ENCODE measurements around the gene PPP1R12B.
"Not testable (repeated sequence)": the region's sequence is repeated elsewhere in the genome, so short reads cannot be mapped to it uniquely, and the experiment has no call there.

Gene PPP1R12B

GRCh38 chr1:202612036-202612435 is 263.5 kb downstream of the PPP1R12B start:
- H3K9ac ChIP-seq (ENCODE audit: low read depth, low read length, poor library complexity); H3K4me3 ChIP-seq (ENCODE audit: low read length in 2 of 2); DNase-seq (ENCODE audit: low spot score); H3K4ac ChIP-seq (ENCODE audit: low read length); H3K23ac ChIP-seq (ENCODE audit: low read depth, low read length, poor library complexity); H2BK5ac ChIP-seq (ENCODE audit: low read length); H4K8ac ChIP-seq (ENCODE audit: low read depth, low read length); H2AFZ ChIP-seq (ENCODE audit: low read length); H3K9me3 ChIP-seq (replicated peaks in 1 of 2; ENCODE audit: control insufficient read depth in 2 of 2, insufficient read depth in 1 of 2, low read depth in 1 of 2, low read length in 2 of 2); H2AK5ac ChIP-seq (ENCODE audit: low read depth, low read length); H3K27me3 ChIP-seq (ENCODE audit: control insufficient read depth in 3 of 3, insufficient read depth in 3 of 3, low read depth in 1 of 3, low read length in 3 of 3); H3K4me2 ChIP-seq (ENCODE audit: insufficient read depth, low read length, poor library complexity, severe bottlenecking); H3K36me3 ChIP-seq (replicated peaks in 1 of 2; ENCODE audit: control insufficient read depth in 2 of 2, insufficient read depth in 2 of 2, low read length in 2 of 2); H3K4me1 ChIP-seq (ENCODE audit: control insufficient read depth in 2 of 2, insufficient read depth in 1 of 2, low read depth in 1 of 2, low read length in 2 of 2); H3K14ac ChIP-seq (ENCODE audit: low read length); H2BK12ac ChIP-seq (ENCODE audit: low read length); H2BK15ac ChIP-seq (ENCODE audit: low read length); H2BK120ac ChIP-seq (ENCODE audit: low read depth, low read length); H4K91ac ChIP-seq (ENCODE audit: low read depth, low read length, poor library complexity); H3K79me1 ChIP-seq (ENCODE audit: low read depth, low read length); H3K18ac ChIP-seq (ENCODE audit: low read length); H3K27ac ChIP-seq (replicated peaks; ENCODE audit: low read length): not testable (repeated sequence)
- no CpG with 5 or more reads among the region's 3 CpGs for WGBS, 2 donors (ENCODE audit: extremely low coverage in 2 of 2, insufficient read length in 2 of 2, insufficient replicate concordance in 1 of 2)

GRCh38 chr1:202613571-202613970 is 265.1 kb downstream of the PPP1R12B start:
- Histone ChIP-seq H2AFZ (ENCODE audit: low read length) (no peak overlapping the region), H3K9ac (ENCODE audit: low read depth, low read length, poor library complexity) (no peak overlapping the region), H3K18ac (ENCODE audit: low read length) (peak overlapping the region; percentile 19), H3K36me3 (replicated peaks in 1 of 2; ENCODE audit: control insufficient read depth in 2 of 2, insufficient read depth in 2 of 2, low read length in 2 of 2) (no peaks in the 10 kb centered on the region), H4K8ac (ENCODE audit: low read depth, low read length) (no peak overlapping the region), H3K4ac (ENCODE audit: low read length) (no peak overlapping the region), H4K91ac (ENCODE audit: low read depth, low read length, poor library complexity) (no peak overlapping the region), H2BK15ac (ENCODE audit: low read length) (no peak overlapping the region), H3K27me3 (ENCODE audit: control insufficient read depth in 3 of 3, insufficient read depth in 3 of 3, low read depth in 1 of 3, low read length in 3 of 3) (no peaks in the 10 kb centered on the region), H3K9me3 (replicated peaks in 1 of 2; ENCODE audit: control insufficient read depth in 2 of 2, insufficient read depth in 1 of 2, low read depth in 1 of 2, low read length in 2 of 2) (no peaks in the 10 kb centered on the region), H3K23ac (ENCODE audit: low read depth, low read length, poor library complexity) (no peak overlapping the region), H2BK120ac (ENCODE audit: low read depth, low read length) (no peak overlapping the region), H3K4me1 (ENCODE audit: control insufficient read depth in 2 of 2, insufficient read depth in 1 of 2, low read depth in 1 of 2, low read length in 2 of 2) (peaks cover 1 to 5% of the 10 kb centered on the region in 2 donors), H3K14ac (ENCODE audit: low read length) (no peak overlapping the region), H2BK12ac (ENCODE audit: low read length) (no peak overlapping the region), H2BK5ac (ENCODE audit: low read length) (no peak overlapping the region), H2AK5ac (ENCODE audit: low read depth, low read length) (no peak overlapping the region), H3K79me1 (ENCODE audit: low read depth, low read length) (no peaks in the 10 kb centered on the region), H3K4me3 (ENCODE audit: low read length in 2 of 2) (no peak overlapping the region), H3K4me2 (ENCODE audit: insufficient read depth, low read length, poor library complexity, severe bottlenecking) (no peak overlapping the region), H3K27ac (replicated peaks; ENCODE audit: low read length) (no peak overlapping the region)
- no CpG with 5 or more reads among the region's 4 CpGs for WGBS, 2 donors (ENCODE audit: extremely low coverage in 2 of 2, insufficient read length in 2 of 2, insufficient replicate concordance in 1 of 2)
- DNase-seq (ENCODE audit: low spot score) = no peak

DNA sequence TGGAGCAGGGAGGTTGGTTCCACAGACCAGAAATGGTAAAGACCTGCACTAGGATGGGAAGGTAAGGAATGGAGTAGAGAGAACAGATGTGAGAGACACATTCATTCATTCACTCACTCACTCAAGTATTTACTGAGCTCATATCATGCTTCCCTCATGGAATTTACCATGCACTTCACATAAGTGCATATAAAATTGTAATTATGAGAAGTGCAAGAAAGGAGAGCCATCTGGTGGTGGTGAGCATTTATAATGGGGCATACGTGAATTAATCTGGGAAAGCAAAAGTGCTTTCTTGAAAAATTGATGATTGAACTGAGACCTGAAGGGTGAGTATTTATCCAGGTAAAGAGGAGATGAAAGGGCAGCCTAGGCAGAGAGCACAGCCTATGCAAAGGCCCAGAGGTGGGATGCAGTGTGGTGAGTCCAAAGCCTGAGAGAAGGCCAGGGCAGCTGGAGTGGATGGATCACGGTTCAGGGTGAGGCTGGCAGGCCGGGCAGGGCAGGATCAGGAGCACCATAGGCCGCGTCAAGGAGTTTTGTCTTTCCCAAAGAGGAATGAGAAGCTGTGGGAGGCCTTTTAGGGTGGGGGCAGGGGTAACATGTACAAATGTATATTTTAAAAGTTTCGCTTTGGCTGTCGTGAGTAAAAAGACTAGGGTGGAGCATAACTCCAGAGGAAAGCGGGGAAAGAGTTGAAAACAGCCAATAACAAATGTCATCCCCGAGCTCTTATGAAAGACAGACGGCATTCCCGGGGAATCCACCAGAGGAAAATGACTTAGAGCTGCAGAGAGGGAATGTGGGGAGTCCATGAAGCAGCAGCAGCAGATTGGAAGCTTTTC is 266.1 kb downstream of the PPP1R12B start:
- not testable (repeated sequence) for H3K27ac ChIP-seq (replicated peaks; ENCODE audit: low read length); H2AK5ac ChIP-seq (ENCODE audit: low read depth, low read length); H2BK120ac ChIP-seq (ENCODE audit: low read depth, low read length)

GRCh38 chr1:202615208-202615500 is 266.7 kb downstream of the PPP1R12B start:
- not testable (repeated sequence) for H2AFZ ChIP-seq (ENCODE audit: low read length); DNase-seq (ENCODE audit: low spot score); H3K18ac ChIP-seq (ENCODE audit: low read length); H3K36me3 ChIP-seq (replicated peaks in 1 of 2; ENCODE audit: control insufficient read depth in 2 of 2, insufficient read depth in 2 of 2, low read length in 2 of 2); H4K91ac ChIP-seq (ENCODE audit: low read depth, low read length, poor library complexity); H3K9me3 ChIP-seq (replicated peaks in 1 of 2; ENCODE audit: control insufficient read depth in 2 of 2, insufficient read depth in 1 of 2, low read depth in 1 of 2, low read length in 2 of 2); H3K27ac ChIP-seq (replicated peaks; ENCODE audit: low read length); H2BK15ac ChIP-seq (ENCODE audit: low read length); H3K4me1 ChIP-seq (ENCODE audit: control insufficient read depth in 2 of 2, insufficient read depth in 1 of 2, low read depth in 1 of 2, low read length in 2 of 2); H2BK5ac ChIP-seq (ENCODE audit: low read length); H2BK120ac ChIP-seq (ENCODE audit: low read depth, low read length); H3K79me1 ChIP-seq (ENCODE audit: low read depth, low read length); H3K23ac ChIP-seq (ENCODE audit: low read depth, low read length, poor library complexity); H4K8ac ChIP-seq (ENCODE audit: low read depth, low read length); H2BK12ac ChIP-seq (ENCODE audit: low read length); H3K27me3 ChIP-seq (ENCODE audit: control insufficient read depth in 3 of 3, insufficient read depth in 3 of 3, low read depth in 1 of 3, low read length in 3 of 3); H2AK5ac ChIP-seq (ENCODE audit: low read depth, low read length); H3K4me2 ChIP-seq (ENCODE audit: insufficient read depth, low read length, poor library complexity, severe bottlenecking); H3K14ac ChIP-seq (ENCODE audit: low read length); H3K9ac ChIP-seq (ENCODE audit: low read depth, low read length, poor library complexity); H3K4me3 ChIP-seq (ENCODE audit: low read length in 2 of 2); H3K4ac ChIP-seq (ENCODE audit: low read length)
- WGBS, 2 donors (ENCODE audit: extremely low coverage in 2 of 2, insufficient read length in 2 of 2, insufficient replicate concordance in 1 of 2) = no CpG with 5 or more reads among the region's 1 CpG

More for the DNA sequence above, 266.1 kb downstream of the PPP1R12B start:
- not testable (repeated sequence) for H4K91ac ChIP-seq (ENCODE audit: low read depth, low read length, poor library complexity); DNase-seq (ENCODE audit: low spot score); H3K27me3 ChIP-seq (ENCODE audit: control insufficient read depth in 3 of 3, insufficient read depth in 3 of 3, low read depth in 1 of 3, low read length in 3 of 3); H3K23ac ChIP-seq (ENCODE audit: low read depth, low read length, poor library complexity); H2BK12ac ChIP-seq (ENCODE audit: low read length); H3K79me1 ChIP-seq (ENCODE audit: low read depth, low read length); H2BK15ac ChIP-seq (ENCODE audit: low read length); H3K36me3 ChIP-seq (replicated peaks in 1 of 2; ENCODE audit: control insufficient read depth in 2 of 2, insufficient read depth in 2 of 2, low read length in 2 of 2); H3K4me3 ChIP-seq (ENCODE audit: low read length in 2 of 2); H3K4me1 ChIP-seq (ENCODE audit: control insufficient read depth in 2 of 2, insufficient read depth in 1 of 2, low read depth in 1 of 2, low read length in 2 of 2); H3K4me2 ChIP-seq (ENCODE audit: insufficient read depth, low read length, poor library complexity, severe bottlenecking); H3K9ac ChIP-seq (ENCODE audit: low read depth, low read length, poor library complexity); H2AFZ ChIP-seq (ENCODE audit: low read length); H3K4ac ChIP-seq (ENCODE audit: low read length); H3K18ac ChIP-seq (ENCODE audit: low read length); H2BK5ac ChIP-seq (ENCODE audit: low read length); H3K14ac ChIP-seq (ENCODE audit: low read length); H4K8ac ChIP-seq (ENCODE audit: low read depth, low read length); H3K9me3 ChIP-seq (replicated peaks in 1 of 2; ENCODE audit: control insufficient read depth in 2 of 2, insufficient read depth in 1 of 2, low read depth in 1 of 2, low read length in 2 of 2)
- WGBS, 2 donors (ENCODE audit: extremely low coverage in 2 of 2, insufficient read length in 2 of 2, insufficient replicate concordance in 1 of 2) = no CpG with 5 or more reads among the region's 11 CpGs

All from neuronal stem cell (in vitro differentiated cells).